Thyroid gland (tissue), 4 donors: ENCODE results near the gene LGI1.

Experiments used
- CTCF ChIP-seq, 6 experiments: fragments of 200-600 bp in 3 of 6; fragments of 450-650 bp in 3 of 6; sonication (generic) in 3 of 6; IDR thresholded peaks; one replicate each; pipeline ENCODE4 v1.5.1; 2016 to 2019; ENCODE audit warnings: antibody characterized with exemption in 6 of 6, mild to moderate bottlenecking in 2 of 6, inconsistent platforms in 1 of 6, moderate library complexity in 1 of 6
- POLR2A ChIP-seq, 2 donors: fragments of 450-650 bp; IDR thresholded peaks; one replicate each; pipeline ENCODE4 v1.6.1; 2017; ENCODE audit warnings: antibody characterized with exemption in 2 of 2, mild to moderate bottlenecking in 2 of 2, moderate library complexity in 1 of 2

GRCh38 chr10:93818086-93818485, 60.4 kb downstream of the LGI1 start:
- TF ChIP-seq POLR2A (IDR thresholded peaks at IDR 0.05), result no peak
- no peak for TF ChIP-seq CTCF (IDR thresholded peaks at IDR 0.05)
